DND-41 (cell line): ENCODE data around the gene SNX9.

ENCODE experiments used
- ATAC-seq: fragments of 200-7000 bp; cut with Tn5 transposase; 3 replicates; pipeline ENCODE4 v1.9.1; 2021; ENCODE audit warnings: low read depth; ENCODE audit not compliant: insufficient read depth
- DNase-seq: peaks from one replicate; pipeline ENCODE4 v3.0.0-alpha.2; 2020
- H2AFZ ChIP-seq: 2 replicates; pipeline ENCODE4 v1.6.0; 2012; ENCODE audit warnings: low read depth, low read length
- H3K27ac ChIP-seq: 2 replicates; pipeline ENCODE4 v1.5.1; 2012; ENCODE audit warnings: low read length, inconsistent platforms
- H3K27me3 ChIP-seq: fragments of 200-600 bp; sonication (generic); 2 replicates; pipeline ENCODE4 v1.6.0; 2012; ENCODE audit warnings: low read length, mild to moderate bottlenecking, inconsistent platforms; ENCODE audit not compliant: insufficient read depth, poor library complexity
- H3K36me3 ChIP-seq: 2 replicates; pipeline ENCODE4 v1.5.1; 2012; ENCODE audit warnings: low read length, inconsistent platforms; ENCODE audit not compliant: insufficient read depth
- H3K4me1 ChIP-seq: 2 replicates; pipeline ENCODE4 v1.5.1; 2012; ENCODE audit warnings: mild to moderate bottlenecking, low read length; ENCODE audit not compliant: insufficient read depth
- H3K4me2 ChIP-seq: 2 replicates; pipeline ENCODE4 v1.6.0; 2012; ENCODE audit warnings: mild to moderate bottlenecking, moderate library complexity, low read length, inconsistent platforms; ENCODE audit not compliant: insufficient read depth
- H3K4me3 ChIP-seq, 2 experiments: fragments of 200-600 bp in 1 of 2; shearing (Covaris generic) in 1 of 2; 2 replicates each; pipeline ENCODE4 v1.5.1; 2012 to 2016; ENCODE audit warnings: inconsistent platforms in 2 of 2, low read length in 2 of 2, mild to moderate bottlenecking in 2 of 2, low read depth in 1 of 2, moderate library complexity in 1 of 2
- H3K79me2 ChIP-seq: 2 replicates; pipeline ENCODE4 v1.6.0; 2012; ENCODE audit warnings: low read length, inconsistent platforms; ENCODE audit not compliant: insufficient read depth
- H3K9ac ChIP-seq: 2 replicates; pipeline ENCODE4 v1.6.0; 2012; ENCODE audit warnings: low read depth, mild to moderate bottlenecking, inconsistent platforms, low read length, moderate library complexity
- H3K9me3 ChIP-seq: 2 replicates; pipeline ENCODE4 v1.5.1; 2012; ENCODE audit warnings: low read length, moderate library complexity, mild to moderate bottlenecking, inconsistent platforms; ENCODE audit not compliant: insufficient read depth, severe bottlenecking
- H4K20me1 ChIP-seq: 2 replicates; pipeline ENCODE4 v1.6.0; 2012; ENCODE audit warnings: low read length; ENCODE audit not compliant: insufficient read depth
- EZH2 ChIP-seq: IDR thresholded peaks from 3 replicates; pipeline ENCODE4 v1.6.1; 2012; ENCODE audit warnings: borderline replicate concordance, low read depth, mild to moderate bottlenecking, moderate library complexity, low read length, inconsistent platforms; ENCODE audit not compliant: severe bottlenecking
- TF ChIP-seq, protein P1 (sequence below): IDR thresholded peaks from 2 replicates; pipeline ENCODE4 v1.5.1; 2012; ENCODE audit warnings: borderline replicate concordance, low read length, moderate library complexity, mild to moderate bottlenecking; ENCODE audit not compliant: poor library complexity, severe bottlenecking; ENCODE audit errors: extremely low read depth

SNX9 gene

DNA sequence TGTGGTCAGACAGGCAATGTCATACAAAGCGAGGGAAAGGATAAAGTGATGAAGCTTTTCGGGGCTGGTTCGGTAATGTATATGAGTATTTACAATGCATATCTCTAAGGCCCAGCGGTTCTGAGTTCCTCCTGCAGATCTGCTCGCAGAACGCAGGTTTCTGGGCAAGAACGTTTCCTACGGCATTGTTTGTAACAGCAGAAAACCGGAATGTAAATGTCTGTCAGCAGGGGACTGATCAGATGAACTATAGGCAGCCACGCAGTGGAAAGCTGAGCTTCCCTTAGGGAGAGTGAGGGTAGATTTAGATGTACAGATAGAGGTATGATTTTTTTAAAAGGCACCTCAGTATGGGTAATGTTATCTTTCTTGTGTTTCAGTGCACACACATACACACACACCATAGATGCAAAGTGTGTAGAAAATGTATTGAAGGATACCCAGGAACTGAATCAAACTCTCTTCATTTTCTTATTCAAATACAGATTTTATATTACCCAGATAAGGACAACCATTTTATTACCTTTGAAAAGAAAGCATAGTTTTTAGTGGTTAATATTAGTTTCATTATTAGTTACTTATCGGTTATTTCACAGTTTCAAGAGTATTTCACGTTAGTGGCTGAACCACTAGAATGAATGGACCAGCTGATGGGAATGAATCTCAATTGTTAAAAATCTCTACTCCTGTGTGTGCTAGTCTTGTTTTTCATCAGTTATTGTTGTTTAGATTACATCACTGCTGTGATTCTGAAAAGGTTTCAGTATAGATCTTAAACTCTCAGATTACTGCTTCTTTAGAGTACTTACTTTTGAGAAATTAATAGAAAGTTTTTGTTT, 56.2 kb downstream of the SNX9 start:
- Histone ChIP-seq H3K27me3 (no peaks in the 10 kb centered on the region), H3K9ac (no peak overlapping the region), H4K20me1 (no peaks in the 10 kb centered on the region)

DNA sequence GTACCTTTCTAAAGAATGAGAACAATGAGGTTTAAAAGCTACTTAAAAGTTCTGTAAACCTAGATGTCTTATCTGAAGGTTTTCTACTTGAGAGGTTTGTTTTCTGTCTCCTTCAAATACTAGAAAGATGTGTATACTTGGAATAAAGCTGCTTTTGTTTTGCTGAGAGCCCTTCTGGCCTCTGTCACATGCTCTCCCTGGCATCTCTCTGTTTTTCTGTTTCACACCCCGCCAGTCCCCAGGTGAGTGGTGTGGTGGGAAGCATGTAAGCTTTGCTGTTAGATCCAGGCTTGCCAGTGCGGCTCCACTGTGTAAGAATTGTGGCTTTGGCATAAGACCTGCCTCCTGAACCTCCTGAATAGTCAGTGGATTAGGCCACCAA, 56.8 kb downstream of the SNX9 start:
- H3K9ac ChIP-seq: no peak overlapping the region
- no peak for ATAC-seq
- H3K4me1 ChIP-seq: no peaks in the 10 kb centered on the region
- H3K27me3 ChIP-seq: no peaks in the 10 kb centered on the region
- H3K4me3 ChIP-seq: no peak overlapping the region
- H3K27ac ChIP-seq: no peak overlapping the region
- no peaks in the 10 kb centered on the region for H3K36me3 ChIP-seq
- TF ChIP-seq, protein P1, sequence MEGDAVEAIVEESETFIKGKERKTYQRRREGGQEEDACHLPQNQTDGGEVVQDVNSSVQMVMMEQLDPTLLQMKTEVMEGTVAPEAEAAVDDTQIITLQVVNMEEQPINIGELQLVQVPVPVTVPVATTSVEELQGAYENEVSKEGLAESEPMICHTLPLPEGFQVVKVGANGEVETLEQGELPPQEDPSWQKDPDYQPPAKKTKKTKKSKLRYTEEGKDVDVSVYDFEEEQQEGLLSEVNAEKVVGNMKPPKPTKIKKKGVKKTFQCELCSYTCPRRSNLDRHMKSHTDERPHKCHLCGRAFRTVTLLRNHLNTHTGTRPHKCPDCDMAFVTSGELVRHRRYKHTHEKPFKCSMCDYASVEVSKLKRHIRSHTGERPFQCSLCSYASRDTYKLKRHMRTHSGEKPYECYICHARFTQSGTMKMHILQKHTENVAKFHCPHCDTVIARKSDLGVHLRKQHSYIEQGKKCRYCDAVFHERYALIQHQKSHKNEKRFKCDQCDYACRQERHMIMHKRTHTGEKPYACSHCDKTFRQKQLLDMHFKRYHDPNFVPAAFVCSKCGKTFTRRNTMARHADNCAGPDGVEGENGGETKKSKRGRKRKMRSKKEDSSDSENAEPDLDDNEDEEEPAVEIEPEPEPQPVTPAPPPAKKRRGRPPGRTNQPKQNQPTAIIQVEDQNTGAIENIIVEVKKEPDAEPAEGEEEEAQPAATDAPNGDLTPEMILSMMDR: no peak
- TF ChIP-seq EZH2: no peak
- no peaks in the 10 kb centered on the region for H3K79me2 ChIP-seq
- no peak for DNase-seq
- H2AFZ ChIP-seq: no peak overlapping the region
- no peaks in the 10 kb centered on the region for H3K9me3 ChIP-seq
- no peaks in the 10 kb centered on the region for H4K20me1 ChIP-seq
- no peak overlapping the region for H3K4me2 ChIP-seq

More for the DNA sequence above, 56.2 kb downstream of the SNX9 start:
- Histone ChIP-seq H3K4me3 (no peak overlapping the region), H3K79me2 (no peaks in the 10 kb centered on the region), H3K9me3 (no peaks in the 10 kb centered on the region), H3K4me2 (no peak overlapping the region), H3K4me1 (no peaks in the 10 kb centered on the region), H3K27ac (no peak overlapping the region), H2AFZ (no peak overlapping the region), H3K36me3 (no peaks in the 10 kb centered on the region)
- DNase-seq (no peak), ATAC-seq (no peak)
- no peak for TF ChIP-seq EZH2
- TF ChIP-seq, protein P1: no peak

DNA sequence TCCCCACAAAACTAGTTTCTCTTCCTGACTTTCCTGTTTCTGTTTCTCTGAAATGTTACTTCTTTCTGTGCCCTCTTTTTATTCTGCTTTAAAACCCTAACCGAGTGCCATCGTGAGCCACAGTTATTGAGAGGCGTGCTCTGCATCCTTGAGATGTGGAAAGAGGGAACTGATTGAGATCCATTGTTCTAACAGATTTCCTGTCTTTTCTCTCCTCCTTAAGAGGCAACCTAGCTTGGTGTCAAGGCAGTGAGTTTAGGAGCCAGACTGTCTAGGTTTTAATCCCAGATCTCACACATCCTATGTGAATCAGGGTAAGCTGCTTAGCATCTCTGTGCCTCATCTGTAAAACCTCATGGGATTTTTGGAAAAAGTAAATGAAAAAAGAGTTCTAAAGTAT, 57.5 kb downstream of the SNX9 start:
- no peak overlapping the region for H3K4me3 ChIP-seq
- no peak for DNase-seq
- H3K4me1 ChIP-seq: peaks cover 5% of the 10 kb centered on the region
- H3K27me3 ChIP-seq: no peaks in the 10 kb centered on the region
- no peak overlapping the region for H3K27ac ChIP-seq
- no peaks in the 10 kb centered on the region for H3K9me3 ChIP-seq
- no peak overlapping the region for H3K4me2 ChIP-seq
- H3K36me3 ChIP-seq: no peaks in the 10 kb centered on the region
- no peak overlapping the region for H2AFZ ChIP-seq
- H3K79me2 ChIP-seq: no peaks in the 10 kb centered on the region
- H3K9ac ChIP-seq: no peak overlapping the region
- ATAC-seq: no peak
- TF ChIP-seq, protein P1: no peak
- no peak for TF ChIP-seq EZH2
- no peaks in the 10 kb centered on the region for H4K20me1 ChIP-seq
